ENCODE data around the gene YEATS2. TPM values are rescaled to one million over a fixed set of nuclear protein-coding genes. Genes with fewer than 3 reads are reported as not detected.

Gene YEATS2
- total and polyA plus RNA-seq, 2 of the 4 experiments (the other 2 are of a cell fraction): 30.1 to 43.0 TPM

- ChIA-PET CTCF (interaction anchor here (0.5 kb wide), 1 partner anchor 93 kb away, joined by 5 read pairs; no protein-coding TSS in a partner anchor), POLR2A (ENCODE audit: unreplicated experiment) (interaction anchor here (0.5 kb wide), 1 partner anchor 65 kb away, joined by 3 read pairs; the partner anchor contains the start of gene YEATS2)
- Histone ChIP-seq H4K20me1 (ENCODE audit: insufficient read depth, low read length) (no peaks in the 10 kb centered on the region), H4K91ac (ENCODE audit: insufficient read depth, low read depth, low read length) (no peak overlapping the region), H3K23ac (ENCODE audit: low read depth, low read length) (no peak overlapping the region), H3K36me3 (ENCODE audit: control insufficient read depth, insufficient read depth, low read length) (peaks cover 38% of the 10 kb centered on the region), H4K8ac (ENCODE audit: low read depth in 2 of 2, low read length in 2 of 2) (no peak overlapping the region), H3K27me3 (ENCODE audit: control insufficient read depth, insufficient read depth, low read length) (no peaks in the 10 kb centered on the region), H2BK5ac (ENCODE audit: low read depth, low read length, poor library complexity, severe bottlenecking) (no peak overlapping the region), H2AK9ac (replicated peaks; ENCODE audit: low read depth, low read length, poor library complexity) (no peak overlapping the region), H3K4me1 (ENCODE audit: control insufficient read depth, insufficient read depth, low read length) (peaks cover 4% of the 10 kb centered on the region; the same call in 1 of the 2 replicates), H3K56ac (ENCODE audit: extremely low read depth, insufficient read depth, low read length) (no peak overlapping the region), H3K79me1 (ENCODE audit: low read depth in 1 of 2, low read length in 2 of 2) (peaks cover 8 to 12% of the 10 kb centered on the region in 2 experiments; a peak in 2 of 4 replicates), H2BK15ac (ENCODE audit: low read depth, low read length) (no peak overlapping the region), H3K9me3 (ENCODE audit: control insufficient read depth, insufficient read depth, low read length) (no peaks in the 10 kb centered on the region), H2AFZ (replicated peaks; ENCODE audit: low read length, poor library complexity) (no peak overlapping the region), H3K9ac (ENCODE audit: low read depth, low read length) (no peak overlapping the region), H3K27ac (ENCODE audit: insufficient read depth, low read length) (no peak overlapping the region), H3K4me3 (ENCODE audit: insufficient read depth, low read depth, low read length) (no peak overlapping the region), H3K4ac (ENCODE audit: low read depth, low read length) (no peak overlapping the region), H3K4me2 (ENCODE audit: low read depth, low read length) (no peak overlapping the region), H3K18ac (ENCODE audit: low read depth, low read length) (no peak overlapping the region), H3K9me1 (ENCODE audit: insufficient read depth, low read length) (no peaks in the 10 kb centered on the region), H3K14ac (replicated peaks; ENCODE audit: low read depth, low read length) (no peak overlapping the region), H2BK120ac (ENCODE audit: low read depth, low read length) (no peak overlapping the region), H4K5ac (ENCODE audit: low read depth, low read length) (no peak overlapping the region), H2AK5ac (ENCODE audit: low read depth, low read length) (no peak overlapping the region), H2BK20ac (ENCODE audit: low read depth, low read length) (no peak overlapping the region)
- DNase-seq (no peak), ATAC-seq (ENCODE audit: low read depth) (no peak)
- WGBS, 2 experiments (ENCODE audit: extremely low coverage in 2 of 2, insufficient read length in 1 of 2): 80% methylated on average over 1 of the region's 6 CpGs; no CpG with 5 or more reads in 1 of the 2 experiments
- TF ChIP-seq CTCF (conservative IDR thresholded peaks at IDR 0.05; ENCODE audit: low read depth, low read length) (no peak), RCOR1 (IDR thresholded peaks at IDR 0.05; ENCODE audit: insufficient replicate concordance, low read length) (no peak), USF2 (IDR thresholded peaks at IDR 0.05; ENCODE audit: low read depth, low read length) (no peak), FOS (IDR thresholded peaks at IDR 0.05; ENCODE audit: low read depth, low read length) (no peak), MAZ (IDR thresholded peaks at IDR 0.05; ENCODE audit: borderline replicate concordance, low read depth, low read length) (no peak), MXI1 (IDR thresholded peaks at IDR 0.05; ENCODE audit: borderline replicate concordance, low read depth, low read length) (no peak), POLR2A (IDR thresholded peaks at IDR 0.05; ENCODE audit: low read depth, low read length) (no peak), MAFK (IDR thresholded peaks at IDR 0.05; ENCODE audit: low read depth, low read length) (no peak), CHD1 (IDR thresholded peaks at IDR 0.05; ENCODE audit: low read depth, low read length) (no peak), RFX5 (IDR thresholded peaks at IDR 0.05; ENCODE audit: low read depth, low read length) (no peak), BHLHE40 (IDR thresholded peaks at IDR 0.05; ENCODE audit: low read depth, low read length) (no peak), ELK1 (IDR thresholded peaks at IDR 0.05; ENCODE audit: borderline replicate concordance, low read depth, low read length) (no peak)
- no TSS peak for BruUV-seq (replicated peaks)
- intact Hi-C loops (cut with micrococcal nuclease): loop anchor here (10.0 kb wide), 1 partner anchor 578 kb away; no protein-coding TSS in a partner anchor
- in situ Hi-C loops (cut with MboI; ENCODE audit: low sequenced_read_pairs): no loop called here
- dilution Hi-C loops (cut with HindIII; ENCODE audit: low sequenced_read_pairs, unreplicated experiment): no loop called here
Measured at GRCh38 chr3:183762304-183762703, 64.7 kb downstream of the YEATS2 start.

Measured in IMR-90 (cell line).